OCI-LY1 (cell line): ENCODE measurements around the gene HLCS.
A peak's percentile ranks its signal among the peaks of the same experiment; 100 is the strongest.

ENCODE experiments used
- EZH2 ChIP-seq: fragments of 200-600 bp; sonication (generic), shearing (Covaris generic); IDR thresholded peaks from 2 replicates; pipeline ENCODE4 v1.8.0; 2017; ENCODE audit warnings: borderline replicate concordance, mixed run types, mild to moderate bottlenecking, antibody characterized with exemption, low read length, moderate library complexity, mixed read lengths
- TF ChIP-seq, protein P1 (sequence below): fragments of 200-600 bp; sonication (generic), shearing (Covaris generic); IDR thresholded peaks from 2 replicates; pipeline ENCODE4 v1.5.1; 2017; ENCODE audit warnings: mild to moderate bottlenecking, antibody characterized with exemption, low read length, moderate library complexity, mixed read lengths

DNA sequence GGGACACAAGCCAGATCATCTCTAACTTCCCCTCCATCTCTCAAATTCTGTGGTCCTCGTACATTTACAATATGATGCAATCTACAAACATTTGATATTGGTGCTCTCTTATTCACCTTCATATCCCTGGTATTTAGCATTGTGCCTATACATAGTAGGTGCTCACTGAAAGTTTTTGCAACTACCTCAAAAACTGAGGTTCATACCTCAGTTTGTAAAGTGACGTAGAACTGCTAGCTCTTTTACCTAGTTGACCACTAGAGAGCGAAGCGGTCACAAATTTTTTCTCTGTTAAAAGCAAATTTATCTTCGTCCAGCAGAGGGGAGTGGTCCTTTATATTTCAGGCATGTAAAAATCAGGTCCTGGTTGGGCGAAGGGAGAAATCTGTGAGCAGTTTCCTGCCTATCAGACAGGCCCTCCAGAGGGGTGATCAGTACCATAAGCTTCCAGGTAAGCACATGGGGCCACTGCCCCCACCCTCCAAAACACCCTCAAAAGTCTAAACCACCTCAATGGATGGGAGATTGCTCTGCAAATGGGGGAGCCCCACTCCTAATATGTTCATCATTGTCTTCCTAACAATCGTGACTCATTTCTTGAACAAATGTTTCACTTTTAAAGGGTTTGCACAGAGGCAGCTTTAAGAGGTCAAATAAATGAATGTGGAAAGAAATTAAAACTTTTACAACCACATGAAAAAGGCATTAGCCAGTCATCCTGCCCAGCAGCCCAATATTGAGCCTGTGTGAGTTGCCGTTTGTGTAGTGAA lies 10.6 kb upstream of the HLCS start:
- no peak for TF ChIP-seq EZH2
- TF ChIP-seq, protein P1, sequence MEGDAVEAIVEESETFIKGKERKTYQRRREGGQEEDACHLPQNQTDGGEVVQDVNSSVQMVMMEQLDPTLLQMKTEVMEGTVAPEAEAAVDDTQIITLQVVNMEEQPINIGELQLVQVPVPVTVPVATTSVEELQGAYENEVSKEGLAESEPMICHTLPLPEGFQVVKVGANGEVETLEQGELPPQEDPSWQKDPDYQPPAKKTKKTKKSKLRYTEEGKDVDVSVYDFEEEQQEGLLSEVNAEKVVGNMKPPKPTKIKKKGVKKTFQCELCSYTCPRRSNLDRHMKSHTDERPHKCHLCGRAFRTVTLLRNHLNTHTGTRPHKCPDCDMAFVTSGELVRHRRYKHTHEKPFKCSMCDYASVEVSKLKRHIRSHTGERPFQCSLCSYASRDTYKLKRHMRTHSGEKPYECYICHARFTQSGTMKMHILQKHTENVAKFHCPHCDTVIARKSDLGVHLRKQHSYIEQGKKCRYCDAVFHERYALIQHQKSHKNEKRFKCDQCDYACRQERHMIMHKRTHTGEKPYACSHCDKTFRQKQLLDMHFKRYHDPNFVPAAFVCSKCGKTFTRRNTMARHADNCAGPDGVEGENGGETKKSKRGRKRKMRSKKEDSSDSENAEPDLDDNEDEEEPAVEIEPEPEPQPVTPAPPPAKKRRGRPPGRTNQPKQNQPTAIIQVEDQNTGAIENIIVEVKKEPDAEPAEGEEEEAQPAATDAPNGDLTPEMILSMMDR = peak; percentile 97
